Activated naive CD8-positive, alpha-beta T cell treated with anti-CD3 and anti-CD28 coated beads, Interleukin-2, amount 10 ng/mL, durations not matched to agents 7 days and 5 days (primary cell): ENCODE measurements around the gene SH3PXD2B. TPM values are rescaled to one million over a fixed set of nuclear protein-coding genes. Genes with fewer than 3 reads are reported as not detected.

Experiments used
- ATAC-seq: fragments of 150-1000 bp; cut with Tn5 transposase; one replicate; pipeline ENCODE4 v1.10.0; 2021; ENCODE audit warnings: low read depth, moderate library complexity
- POLR2A ChIA-PET: fragments of 350-600 bp; sonication (Branson Sonifier 250); formaldehyde crosslinking; loops from one replicate; lab custom pipeline; 2021; ENCODE audit warnings: antibody characterized with exemption; lab: Charles Lee
- DNase-seq: peaks from one replicate; pipeline ENCODE4 v3.0.0; 2021
- H3K27ac Mint-ChIP-seq: one replicate; pipeline ENCODE4 v1.8.0; 2022; ENCODE audit warnings: mild to moderate bottlenecking, mixed read lengths
- H3K27me3 Mint-ChIP-seq: one replicate; pipeline ENCODE4 v1.8.0; 2022; ENCODE audit warnings: mild to moderate bottlenecking, moderate library complexity, mixed read lengths
- H3K36me3 Mint-ChIP-seq: one replicate; pipeline ENCODE4 v1.8.0; 2021; ENCODE audit warnings: mild to moderate bottlenecking, mixed read lengths
- H3K4me1 Mint-ChIP-seq: one replicate; pipeline ENCODE4 v1.8.0; 2021; ENCODE audit warnings: mixed read lengths
- H3K4me3 Mint-ChIP-seq: one replicate; pipeline ENCODE4 v1.8.0; 2022; ENCODE audit warnings: mild to moderate bottlenecking, moderate library complexity, mixed read lengths
- H3K9me3 Mint-ChIP-seq: one replicate; pipeline ENCODE4 v1.8.0; 2021; ENCODE audit warnings: mixed read lengths
- total RNA-seq, 2 experiments: library from RNA; stranded (reverse); gene quantifications; one replicate each; pipeline ENCODE4 v1.2.3, GENCODE V29; 2021

SH3PXD2B gene
- under 1 TPM; 0.28 to 0.42 TPM for total RNA-seq

DNA sequence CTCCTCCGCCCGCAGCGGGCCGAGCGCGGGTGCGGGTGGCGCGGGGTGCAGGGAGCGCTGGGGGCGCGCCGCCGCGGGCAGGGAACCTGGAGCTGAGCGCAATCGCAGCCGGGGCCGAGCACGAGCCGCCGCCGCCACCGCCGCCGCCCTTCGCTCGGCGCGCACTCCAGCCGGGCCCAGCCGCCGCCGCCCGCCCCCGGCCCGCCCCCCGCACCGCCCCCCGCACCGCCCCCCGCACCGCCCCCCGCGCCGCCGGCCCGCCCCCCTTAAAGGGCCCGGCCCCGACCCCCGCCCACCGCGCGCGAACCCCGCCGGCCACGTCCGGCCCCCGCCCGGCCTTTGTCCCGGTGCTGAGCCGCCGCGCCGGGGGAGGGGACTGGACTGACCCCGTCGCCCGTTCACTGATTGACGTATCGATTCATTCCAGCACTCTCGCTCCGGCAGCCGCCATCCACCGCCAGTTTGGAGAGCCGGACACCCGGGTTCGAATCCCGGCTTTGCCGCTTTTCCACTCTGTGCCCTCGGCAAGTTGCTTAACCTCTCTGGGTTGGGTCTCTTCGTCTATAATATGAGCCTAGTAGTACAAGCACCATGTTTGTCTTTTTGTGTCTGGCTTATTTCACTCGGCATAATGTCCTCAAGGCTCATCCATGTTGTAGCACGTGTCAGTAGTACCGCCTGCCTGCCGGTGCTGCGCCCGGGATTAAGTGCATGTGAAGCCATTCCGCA, at the start of gene SH3PXD2B:
TSS of gene SH3PXD2B (minus strand) at position 168 of the 729 bp plus-strand sequence. CDS start 173 bp downstream, outside the sequence.
- Mint-ChIP-seq H3K9me3 (no peaks in the 10 kb centered on the region), H3K27me3 (peaks cover 42% of the 10 kb centered on the region), H3K36me3 (no peaks in the 10 kb centered on the region), H3K27ac (no peak within 1 kb of the TSS), H3K4me3 (peak within 1 kb of the TSS; percentile 80), H3K4me1 (peaks cover 10% of the 10 kb centered on the region)
- DNase-seq (peak; percentile 67), ATAC-seq (peak; percentile 79)
- POLR2A ChIA-PET = interaction anchor here (0.6 kb wide), 1 partner anchor 1913 kb away, joined by 3 read pairs; no protein-coding TSS in a partner anchor

- POLR2A ChIA-PET = no interaction called here
- H3K36me3 Mint-ChIP-seq = no peaks in the 10 kb centered on the region
- no peak overlapping the region for H3K4me3 Mint-ChIP-seq
- no peaks in the 10 kb centered on the region for H3K9me3 Mint-ChIP-seq
- ATAC-seq (no peak), DNase-seq (no peak)
- H3K27ac Mint-ChIP-seq = no peak overlapping the region
- peaks cover 6% of the 10 kb centered on the region for H3K27me3 Mint-ChIP-seq
- H3K4me1 Mint-ChIP-seq = peaks cover 2% of the 10 kb centered on the region
Measured at GRCh38 chr5:172502969-172503368, 48.6 kb upstream of the SH3PXD2B start.

DNA sequence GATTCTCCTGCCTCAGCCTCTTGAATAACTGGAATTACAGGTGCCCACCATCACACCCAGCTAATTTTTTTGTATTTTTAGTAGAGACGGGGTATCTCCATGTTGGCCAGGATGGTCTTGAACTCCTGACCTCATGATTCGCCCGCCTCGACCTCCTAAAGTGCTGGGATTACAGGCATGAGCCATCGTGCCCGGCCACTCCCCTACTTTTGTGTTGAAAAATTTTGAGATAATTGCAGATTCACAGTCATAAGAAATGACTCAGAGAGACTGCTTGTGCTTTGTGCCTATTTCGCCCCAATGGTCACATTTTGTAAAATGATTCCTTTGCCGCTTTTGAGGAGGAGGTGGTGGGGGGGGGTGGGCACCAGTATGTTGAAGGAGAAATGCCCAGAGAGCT, 48.1 kb upstream of the SH3PXD2B start:
- Mint-ChIP-seq H3K9me3 (no peaks in the 10 kb centered on the region), H3K4me3 (no peak overlapping the region), H3K4me1 (peaks cover 2% of the 10 kb centered on the region), H3K27me3 (peaks cover 6% of the 10 kb centered on the region), H3K36me3 (no peaks in the 10 kb centered on the region), H3K27ac (no peak overlapping the region)
- POLR2A ChIA-PET = no interaction called here
- DNase-seq = no peak
- ATAC-seq = no peak

DNA sequence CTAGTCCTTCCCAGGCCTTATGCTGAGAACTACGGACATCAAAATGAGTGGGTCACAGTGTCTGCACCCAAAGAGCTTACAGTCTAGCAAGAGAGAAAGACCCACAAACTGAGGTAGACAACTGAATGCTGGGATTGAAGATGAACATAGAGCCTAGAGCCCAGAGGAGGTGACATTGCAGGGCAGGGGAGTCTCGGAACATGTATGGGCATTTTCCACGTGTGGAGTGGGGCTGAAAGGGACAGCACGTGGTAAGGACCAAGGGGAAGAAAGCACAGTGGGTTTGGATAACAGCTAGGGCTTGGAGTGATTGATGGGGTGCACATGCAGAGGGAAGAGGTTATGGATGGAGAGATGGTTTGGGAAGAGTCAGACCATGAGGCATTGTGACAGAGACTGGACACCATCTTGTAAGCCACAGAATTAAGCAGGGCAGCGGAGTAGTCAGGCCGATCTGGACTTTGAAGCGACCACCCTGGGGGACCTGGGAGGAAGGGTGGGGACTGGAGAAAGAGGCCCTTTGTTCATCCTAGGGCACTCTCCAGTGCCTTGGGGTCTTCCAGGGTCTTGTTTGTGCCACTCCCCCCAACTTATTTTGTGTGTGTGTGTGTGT, 47.5 kb upstream of the SH3PXD2B start:
- H3K9me3 Mint-ChIP-seq = no peaks in the 10 kb centered on the region
- H3K4me1 Mint-ChIP-seq = peaks cover 2% of the 10 kb centered on the region
- DNase-seq = peak; percentile 8
- H3K27me3 Mint-ChIP-seq = peaks cover 8% of the 10 kb centered on the region
- ATAC-seq = no peak
- POLR2A ChIA-PET = no interaction called here
- H3K4me3 Mint-ChIP-seq = no peak overlapping the region
- no peaks in the 10 kb centered on the region for H3K36me3 Mint-ChIP-seq
- no peak overlapping the region for H3K27ac Mint-ChIP-seq

- H3K27ac Mint-ChIP-seq = no peak overlapping the region
- no peaks in the 10 kb centered on the region for H3K36me3 Mint-ChIP-seq
- ATAC-seq = no peak
- H3K27me3 Mint-ChIP-seq = peaks cover 13% of the 10 kb centered on the region
- POLR2A ChIA-PET = no interaction called here
- no peak overlapping the region for H3K4me3 Mint-ChIP-seq
- H3K4me1 Mint-ChIP-seq = peaks cover 2% of the 10 kb centered on the region
- no peaks in the 10 kb centered on the region for H3K9me3 Mint-ChIP-seq
- peak; percentile 6 for DNase-seq
Measured at GRCh38 chr5:172499287-172499686, 45.0 kb upstream of the SH3PXD2B start.

DNA sequence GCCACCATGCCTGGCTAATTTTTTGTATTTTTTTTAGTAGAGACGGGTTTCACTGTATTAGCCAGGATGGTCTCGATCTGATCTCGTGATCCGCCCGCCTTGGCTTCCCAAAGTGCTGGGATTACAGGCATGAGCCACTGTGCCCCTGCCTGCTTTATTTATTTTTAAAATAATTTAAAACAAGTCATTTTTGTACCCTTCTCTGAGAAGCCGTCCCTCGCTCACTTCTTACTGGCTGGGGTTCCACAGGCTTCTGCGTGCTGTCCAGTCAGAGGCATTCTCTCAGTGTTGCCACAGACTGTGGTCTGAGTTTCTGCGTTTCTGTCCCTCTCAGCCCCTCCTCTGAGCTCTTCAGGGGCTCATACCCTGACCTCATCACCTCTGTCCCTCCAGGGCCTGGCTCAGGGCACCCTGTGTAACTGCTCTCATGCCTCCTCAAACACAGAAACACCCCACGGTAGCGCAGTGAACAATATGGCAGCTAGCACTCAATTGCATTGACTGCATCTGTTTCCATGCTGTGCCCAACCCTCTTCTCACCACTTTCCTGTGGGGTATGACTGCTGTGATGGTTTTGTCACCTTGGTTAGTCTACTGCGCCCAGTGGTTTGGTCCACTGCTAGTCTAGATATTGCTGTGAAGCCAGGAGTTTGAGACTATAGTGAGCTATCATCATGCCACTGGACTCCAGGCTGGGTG, 44.3 kb upstream of the SH3PXD2B start:
- ATAC-seq = no peak
- Mint-ChIP-seq H3K4me3 (no peak overlapping the region), H3K4me1 (peaks cover 2% of the 10 kb centered on the region), H3K27me3 (peaks cover 13% of the 10 kb centered on the region), H3K36me3 (no peaks in the 10 kb centered on the region), H3K27ac (no peak overlapping the region), H3K9me3 (no peaks in the 10 kb centered on the region)
- POLR2A ChIA-PET = no interaction called here
- peak; percentile 9 for DNase-seq

GRCh38 chr5:172497591-172498255, 43.4 kb upstream of the SH3PXD2B start:
- H3K4me1 Mint-ChIP-seq = peaks cover 2% of the 10 kb centered on the region
- H3K9me3 Mint-ChIP-seq = no peaks in the 10 kb centered on the region
- no peak overlapping the region for H3K27ac Mint-ChIP-seq
- peaks cover 10% of the 10 kb centered on the region for H3K27me3 Mint-ChIP-seq
- H3K36me3 Mint-ChIP-seq = no peaks in the 10 kb centered on the region
- DNase-seq (peak; percentile 4), ATAC-seq (no peak)
- POLR2A ChIA-PET = no interaction called here
- no peak overlapping the region for H3K4me3 Mint-ChIP-seq

DNA sequence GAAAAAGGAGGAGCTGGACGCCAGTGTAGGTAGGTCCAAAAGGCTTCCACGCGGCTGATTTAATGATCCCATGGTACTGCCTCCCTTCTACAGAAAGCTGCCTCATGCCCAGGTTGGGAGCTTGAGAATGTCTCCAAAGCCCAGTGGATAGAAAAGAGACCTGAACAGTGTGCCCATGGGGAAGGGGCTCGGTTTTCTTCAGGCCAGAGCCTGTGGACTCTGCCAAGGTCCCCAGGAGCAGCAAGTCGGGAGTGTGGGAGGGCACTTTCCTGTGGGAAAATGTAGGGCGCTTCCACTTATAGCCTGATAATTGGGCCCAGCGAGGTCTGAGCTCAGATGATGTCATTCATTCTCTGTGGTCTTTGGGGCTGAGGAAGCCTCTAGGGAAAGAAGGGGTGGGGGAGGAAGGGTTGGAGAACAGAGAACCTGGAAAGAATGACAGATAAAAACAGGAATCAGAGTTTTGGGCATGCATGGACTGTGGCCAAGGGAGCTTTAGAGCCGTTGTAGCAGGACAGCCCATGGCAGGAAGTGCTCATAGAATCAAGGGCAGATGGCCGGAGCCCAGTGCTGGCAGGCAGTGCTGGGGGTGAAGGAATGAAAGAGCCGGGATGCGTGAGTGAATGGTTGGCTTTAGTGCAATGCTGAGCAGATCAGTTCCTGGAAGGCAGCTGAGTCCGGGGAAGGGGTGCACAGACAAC, 42.5 kb upstream of the SH3PXD2B start:
- no peaks in the 10 kb centered on the region for H3K9me3 Mint-ChIP-seq
- no peak overlapping the region for H3K27ac Mint-ChIP-seq
- POLR2A ChIA-PET = no interaction called here
- H3K4me3 Mint-ChIP-seq = no peak overlapping the region
- H3K27me3 Mint-ChIP-seq = peaks cover 10% of the 10 kb centered on the region
- peaks cover 2% of the 10 kb centered on the region for H3K4me1 Mint-ChIP-seq
- ATAC-seq (no peak), DNase-seq (peak; percentile 2)
- H3K36me3 Mint-ChIP-seq = no peaks in the 10 kb centered on the region

GRCh38 chr5:172494630-172495505, 40.5 kb upstream of the SH3PXD2B start:
- POLR2A ChIA-PET = no interaction called here
- H3K36me3 Mint-ChIP-seq = no peaks in the 10 kb centered on the region
- H3K9me3 Mint-ChIP-seq = no peaks in the 10 kb centered on the region
- no peaks in the 10 kb centered on the region for H3K4me1 Mint-ChIP-seq
- DNase-seq (peak; percentile 3), ATAC-seq (no peak)
- peaks cover 10% of the 10 kb centered on the region for H3K27me3 Mint-ChIP-seq
- no peak overlapping the region for H3K27ac Mint-ChIP-seq
- no peak overlapping the region for H3K4me3 Mint-ChIP-seq

DNA sequence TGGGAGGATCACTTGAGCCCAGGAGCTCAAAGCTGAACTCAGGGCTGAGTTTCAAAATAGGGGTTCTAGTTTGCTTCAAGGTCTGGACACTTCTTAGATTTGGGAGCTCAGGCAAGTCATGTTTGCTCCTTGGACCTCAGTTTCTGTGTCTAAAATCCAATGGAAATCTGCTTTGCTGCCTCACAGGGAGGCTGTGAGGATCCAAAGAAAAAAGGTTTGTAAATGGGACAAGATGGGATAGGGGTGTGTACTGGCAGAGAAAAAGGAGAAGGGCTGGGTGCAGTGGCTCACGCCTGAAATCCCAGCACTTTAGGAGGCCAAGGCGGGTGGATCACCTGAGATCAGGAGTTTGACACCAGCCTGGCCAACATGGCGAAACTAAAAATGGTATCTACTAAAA, 39.6 kb upstream of the SH3PXD2B start:
- H3K4me3 Mint-ChIP-seq = no peak overlapping the region
- H3K27ac Mint-ChIP-seq = no peak overlapping the region

GRCh38 chr5:172493461-172493860, 39.1 kb upstream of the SH3PXD2B start:
- peaks cover 10% of the 10 kb centered on the region for H3K27me3 Mint-ChIP-seq
- H3K27ac Mint-ChIP-seq = no peak overlapping the region
- POLR2A ChIA-PET = no interaction called here
- H3K9me3 Mint-ChIP-seq = no peaks in the 10 kb centered on the region
- no peak overlapping the region for H3K4me3 Mint-ChIP-seq
- ATAC-seq (no peak), DNase-seq (no peak)
- no peaks in the 10 kb centered on the region for H3K36me3 Mint-ChIP-seq
- H3K4me1 Mint-ChIP-seq = no peaks in the 10 kb centered on the region

More for the DNA sequence above, 39.6 kb upstream of the SH3PXD2B start:
- Mint-ChIP-seq H3K4me1 (no peaks in the 10 kb centered on the region), H3K27me3 (peaks cover 10% of the 10 kb centered on the region), H3K9me3 (no peaks in the 10 kb centered on the region), H3K36me3 (no peaks in the 10 kb centered on the region)
- ATAC-seq = no peak
- DNase-seq = no peak
- POLR2A ChIA-PET = no interaction called here

DNA sequence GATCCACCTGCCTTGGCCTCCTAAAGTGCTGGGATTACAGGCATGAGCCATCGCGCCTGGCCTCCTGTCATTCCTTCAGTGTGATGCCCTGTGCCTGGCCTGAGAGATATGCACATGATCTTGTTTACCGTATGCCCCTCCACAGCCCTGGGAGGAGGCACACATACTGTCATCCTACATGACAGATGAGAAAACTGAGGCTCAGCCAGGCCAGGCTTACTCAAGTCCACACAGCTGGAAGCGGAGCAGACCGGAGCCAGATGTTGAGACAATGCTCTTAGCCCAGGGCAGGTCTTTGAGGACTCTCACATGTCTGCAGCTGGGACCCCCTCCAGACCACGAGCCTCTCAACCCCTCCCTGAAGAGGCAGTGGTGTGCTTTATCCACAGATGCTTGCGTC, 38.7 kb upstream of the SH3PXD2B start:
- H3K27me3 Mint-ChIP-seq = peaks cover 9% of the 10 kb centered on the region
- no peaks in the 10 kb centered on the region for H3K36me3 Mint-ChIP-seq
- H3K9me3 Mint-ChIP-seq = no peaks in the 10 kb centered on the region
- POLR2A ChIA-PET = no interaction called here
- peaks cover 2% of the 10 kb centered on the region for H3K4me1 Mint-ChIP-seq
- no peak for ATAC-seq
- DNase-seq = no peak
- H3K4me3 Mint-ChIP-seq = no peak overlapping the region
- no peak overlapping the region for H3K27ac Mint-ChIP-seq
